ENCODE results near the gene RIF1.

RIF1 gene

GRCh38 chr2:151506170-151506569, 96.5 kb downstream of the RIF1 start:
- H3K9me2 ChIP-seq (ENCODE audit: low read depth, low read length), result no peaks in the 10 kb centered on the region
- H3K4me3 ChIP-seq (ENCODE audit: low read depth, low read length, poor library complexity, severe bottlenecking), result no peak overlapping the region
- H3K27ac ChIP-seq (ENCODE audit: low read depth, low read length, poor library complexity, severe bottlenecking), result no peak overlapping the region
- no peaks in the 10 kb centered on the region for H3K36me3 ChIP-seq (ENCODE audit: insufficient read depth, low read length)
- no peaks in the 10 kb centered on the region for H3K4me1 ChIP-seq (ENCODE audit: insufficient read depth, low read length, severe bottlenecking)
- no peaks in the 10 kb centered on the region for H3F3A ChIP-seq (ENCODE audit: insufficient read depth, low read length)
- H3K27me3 ChIP-seq (ENCODE audit: insufficient read depth, low read length), result no peaks in the 10 kb centered on the region
- H3K9ac ChIP-seq (ENCODE audit: low read length), result no peak overlapping the region
- H3K9me3 ChIP-seq (ENCODE audit: low read length), result no peaks in the 10 kb centered on the region
- no peak overlapping the region for H2AFZ ChIP-seq (ENCODE audit: low read length)
- no peaks in the 10 kb centered on the region for H3K79me2 ChIP-seq (ENCODE audit: insufficient read depth, low read length)
- H4K20me1 ChIP-seq (ENCODE audit: insufficient read depth, low read length), result no peaks in the 10 kb centered on the region
- no peak overlapping the region for H3K4me2 ChIP-seq (ENCODE audit: low read length)
- TF ChIP-seq, protein P1, sequence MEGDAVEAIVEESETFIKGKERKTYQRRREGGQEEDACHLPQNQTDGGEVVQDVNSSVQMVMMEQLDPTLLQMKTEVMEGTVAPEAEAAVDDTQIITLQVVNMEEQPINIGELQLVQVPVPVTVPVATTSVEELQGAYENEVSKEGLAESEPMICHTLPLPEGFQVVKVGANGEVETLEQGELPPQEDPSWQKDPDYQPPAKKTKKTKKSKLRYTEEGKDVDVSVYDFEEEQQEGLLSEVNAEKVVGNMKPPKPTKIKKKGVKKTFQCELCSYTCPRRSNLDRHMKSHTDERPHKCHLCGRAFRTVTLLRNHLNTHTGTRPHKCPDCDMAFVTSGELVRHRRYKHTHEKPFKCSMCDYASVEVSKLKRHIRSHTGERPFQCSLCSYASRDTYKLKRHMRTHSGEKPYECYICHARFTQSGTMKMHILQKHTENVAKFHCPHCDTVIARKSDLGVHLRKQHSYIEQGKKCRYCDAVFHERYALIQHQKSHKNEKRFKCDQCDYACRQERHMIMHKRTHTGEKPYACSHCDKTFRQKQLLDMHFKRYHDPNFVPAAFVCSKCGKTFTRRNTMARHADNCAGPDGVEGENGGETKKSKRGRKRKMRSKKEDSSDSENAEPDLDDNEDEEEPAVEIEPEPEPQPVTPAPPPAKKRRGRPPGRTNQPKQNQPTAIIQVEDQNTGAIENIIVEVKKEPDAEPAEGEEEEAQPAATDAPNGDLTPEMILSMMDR (IDR thresholded peaks at IDR 0.05; ENCODE audit: low read length), result no peak
- no peak for TF ChIP-seq EZH2 (IDR thresholded peaks at IDR 0.05; ENCODE audit: borderline replicate concordance, low read length)

GRCh38 chr2:151508519-151508918, 98.8 kb downstream of the RIF1 start:
- no peak overlapping the region for H3K27ac ChIP-seq (ENCODE audit: low read depth, low read length, poor library complexity, severe bottlenecking)
- no peak overlapping the region for H3K4me3 ChIP-seq (ENCODE audit: low read depth, low read length, poor library complexity, severe bottlenecking)
- H3K79me2 ChIP-seq (ENCODE audit: insufficient read depth, low read length), result no peaks in the 10 kb centered on the region
- H3K9me2 ChIP-seq (ENCODE audit: low read depth, low read length), result no peaks in the 10 kb centered on the region
- H3K27me3 ChIP-seq (ENCODE audit: insufficient read depth, low read length), result no peaks in the 10 kb centered on the region
- no peak overlapping the region for H3K9ac ChIP-seq (ENCODE audit: low read length)
- no peak overlapping the region for H2AFZ ChIP-seq (ENCODE audit: low read length)
- no peak overlapping the region for H3K4me2 ChIP-seq (ENCODE audit: low read length)
- no peaks in the 10 kb centered on the region for H3K36me3 ChIP-seq (ENCODE audit: insufficient read depth, low read length)
- TF ChIP-seq, protein P1 (IDR thresholded peaks at IDR 0.05; ENCODE audit: low read length), result no peak
- TF ChIP-seq EZH2 (IDR thresholded peaks at IDR 0.05; ENCODE audit: borderline replicate concordance, low read length), result no peak
- H3K9me3 ChIP-seq (ENCODE audit: low read length), result no peaks in the 10 kb centered on the region
- no peaks in the 10 kb centered on the region for H3K4me1 ChIP-seq (ENCODE audit: insufficient read depth, low read length, severe bottlenecking)
- H3F3A ChIP-seq (ENCODE audit: insufficient read depth, low read length), result no peaks in the 10 kb centered on the region
- no peaks in the 10 kb centered on the region for H4K20me1 ChIP-seq (ENCODE audit: insufficient read depth, low read length)

- TF ChIP-seq, protein P1 (IDR thresholded peaks at IDR 0.05; ENCODE audit: low read length), result no peak
- no peak for TF ChIP-seq EZH2 (IDR thresholded peaks at IDR 0.05; ENCODE audit: borderline replicate concordance, low read length)
- H3K9ac ChIP-seq (ENCODE audit: low read length), result no peak overlapping the region
- no peaks in the 10 kb centered on the region for H3K79me2 ChIP-seq (ENCODE audit: insufficient read depth, low read length)
Observed at GRCh38 chr2:151518802-151519201, 109.1 kb downstream of the RIF1 start.

More at GRCh38 chr2:151518802-151519201, 109.1 kb downstream of the RIF1 start:
- Histone ChIP-seq H3K4me1 (ENCODE audit: insufficient read depth, low read length, severe bottlenecking) (no peaks in the 10 kb centered on the region), H3K27me3 (ENCODE audit: insufficient read depth, low read length) (no peaks in the 10 kb centered on the region), H4K20me1 (ENCODE audit: insufficient read depth, low read length) (no peaks in the 10 kb centered on the region), H2AFZ (ENCODE audit: low read length) (no peak overlapping the region), H3K9me2 (ENCODE audit: low read depth, low read length) (no peaks in the 10 kb centered on the region), H3K36me3 (ENCODE audit: insufficient read depth, low read length) (no peaks in the 10 kb centered on the region), H3K4me2 (ENCODE audit: low read length) (no peak overlapping the region), H3K4me3 (ENCODE audit: low read depth, low read length, poor library complexity, severe bottlenecking) (no peak overlapping the region), H3K9me3 (ENCODE audit: low read length) (no peaks in the 10 kb centered on the region), H3F3A (ENCODE audit: insufficient read depth, low read length) (no peaks in the 10 kb centered on the region), H3K27ac (ENCODE audit: low read depth, low read length, poor library complexity, severe bottlenecking) (no peak overlapping the region)

Measured in OCI-LY1 (cell line).